ENCODE measurements around the gene TGM4. TPM values are rescaled to one million over a fixed set of nuclear protein-coding genes. Genes with fewer than 3 reads are reported as not detected.

TGM4 gene
- total RNA-seq, 1 experiment from 2014 or later: 0.14 TPM

GRCh38 chr3:44893097-44893496 lies 18.7 kb downstream of the TGM4 start:
- Mint-ChIP-seq H3K4me1 (ENCODE audit: low read depth, unreplicated experiment) (peaks cover 17% of the 10 kb centered on the region), H3K27ac (ENCODE audit: unreplicated experiment) (peak overlapping the region; percentile 14), H3K9me3 (ENCODE audit: low read depth, unreplicated experiment) (no peaks in the 10 kb centered on the region), H3K36me3 (ENCODE audit: insufficient read depth, unreplicated experiment) (no peaks in the 10 kb centered on the region), H3K27me3 (ENCODE audit: unreplicated experiment) (no peaks in the 10 kb centered on the region), H3K4me3 (ENCODE audit: low read depth, unreplicated experiment) (no peak overlapping the region)
- CTCF ChIA-PET: no interaction called here
- TF ChIP-seq CTCF (IDR thresholded peaks at IDR 0.05; ENCODE audit: unreplicated experiment): no peak
- BruUV-seq (replicated peaks): no TSS peak
- DNase-seq: no peak
- intact Hi-C loops (cut with micrococcal nuclease; ENCODE audit: unreplicated experiment): no loop called here

GRCh38 chr3:44894485-44894884 lies 20.1 kb downstream of the TGM4 start:
- Mint-ChIP-seq H3K9me3 (ENCODE audit: low read depth, unreplicated experiment) (no peaks in the 10 kb centered on the region), H3K4me3 (ENCODE audit: low read depth, unreplicated experiment) (no peak overlapping the region), H3K27ac (ENCODE audit: unreplicated experiment) (no peak overlapping the region), H3K27me3 (ENCODE audit: unreplicated experiment) (no peaks in the 10 kb centered on the region), H3K4me1 (ENCODE audit: low read depth, unreplicated experiment) (peaks cover 17% of the 10 kb centered on the region), H3K36me3 (ENCODE audit: insufficient read depth, unreplicated experiment) (no peaks in the 10 kb centered on the region)
- BruUV-seq (replicated peaks): no TSS peak
- DNase-seq: no peak
- no peak for TF ChIP-seq CTCF (IDR thresholded peaks at IDR 0.05; ENCODE audit: unreplicated experiment)
- CTCF ChIA-PET: interaction anchor here (0.6 to 1.6 kb wide), 4 partner anchors 9 to 490 kb away, joined by 3 to 4 read pairs (median 4); no protein-coding TSS in a partner anchor
- intact Hi-C loops (cut with micrococcal nuclease; ENCODE audit: unreplicated experiment): no loop called here

- Mint-ChIP-seq H3K36me3 (ENCODE audit: insufficient read depth, unreplicated experiment) (no peaks in the 10 kb centered on the region), H3K9me3 (ENCODE audit: low read depth, unreplicated experiment) (no peaks in the 10 kb centered on the region), H3K27ac (ENCODE audit: unreplicated experiment) (no peak overlapping the region), H3K4me1 (ENCODE audit: low read depth, unreplicated experiment) (peaks cover 9% of the 10 kb centered on the region), H3K4me3 (ENCODE audit: low read depth, unreplicated experiment) (no peak overlapping the region), H3K27me3 (ENCODE audit: unreplicated experiment) (no peaks in the 10 kb centered on the region)
- intact Hi-C loops (cut with micrococcal nuclease; ENCODE audit: unreplicated experiment): no loop called here
- no peak for DNase-seq
- BruUV-seq (replicated peaks): no TSS peak
- CTCF ChIA-PET: no interaction called here
- no peak for TF ChIP-seq CTCF (IDR thresholded peaks at IDR 0.05; ENCODE audit: unreplicated experiment)
These were observed 22.0 kb downstream of the TGM4 start for GRCh38 chr3:44896440-44896839.

GRCh38 chr3:44899683-44900367 lies 25.4 kb downstream of the TGM4 start:
- no TSS peak for BruUV-seq (replicated peaks)
- H3K27ac Mint-ChIP-seq (ENCODE audit: unreplicated experiment): no peak overlapping the region

More at GRCh38 chr3:44899683-44900367, 25.4 kb downstream of the TGM4 start:
- CTCF ChIA-PET: no interaction called here
- H3K27me3 Mint-ChIP-seq (ENCODE audit: unreplicated experiment): no peaks in the 10 kb centered on the region
- TF ChIP-seq CTCF (IDR thresholded peaks at IDR 0.05; ENCODE audit: unreplicated experiment): no peak
- H3K4me1 Mint-ChIP-seq (ENCODE audit: low read depth, unreplicated experiment): no peaks in the 10 kb centered on the region
- H3K4me3 Mint-ChIP-seq (ENCODE audit: low read depth, unreplicated experiment): no peak overlapping the region
- H3K36me3 Mint-ChIP-seq (ENCODE audit: insufficient read depth, unreplicated experiment): no peaks in the 10 kb centered on the region
- intact Hi-C loops (cut with micrococcal nuclease; ENCODE audit: unreplicated experiment): no loop called here
- H3K9me3 Mint-ChIP-seq (ENCODE audit: low read depth, unreplicated experiment): no peaks in the 10 kb centered on the region
- no peak for DNase-seq
